HG02610 (cell line): ENCODE measurements around the gene NUPR1.
"Not testable (repeated sequence)": the region's sequence is repeated elsewhere in the genome, so short reads cannot be mapped to it uniquely, and the experiment has no call there.

Experiments
- ATAC-seq: cut with Tn5 transposase; IDR thresholded peaks from one replicate; pipeline ENCODE4 v1.9.1; 2021; ENCODE audit warnings: mild to moderate bottlenecking, moderate library complexity; ENCODE audit not compliant: unreplicated experiment

Gene NUPR1

DNA sequence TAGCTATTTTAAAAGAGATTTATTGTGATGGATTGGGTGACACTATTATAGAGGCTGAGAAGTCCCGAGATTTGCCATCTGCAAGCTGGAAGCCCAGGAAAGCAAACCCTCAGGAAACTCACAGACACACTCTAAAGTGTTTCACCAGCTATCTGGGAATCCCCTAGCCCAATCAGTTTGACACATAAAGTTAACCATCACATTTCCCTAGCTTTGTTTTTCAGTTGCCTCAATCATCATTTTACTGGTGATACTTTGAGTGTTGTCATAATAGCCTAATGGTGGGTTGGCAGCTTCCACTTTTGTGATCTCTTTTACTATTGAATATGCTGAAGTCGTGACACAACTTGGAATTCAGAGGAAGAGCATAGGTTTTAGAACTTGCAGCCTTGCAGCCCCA lies 16.8 kb upstream of the NUPR1 start:
- peak; percentile 31 for ATAC-seq

DNA sequence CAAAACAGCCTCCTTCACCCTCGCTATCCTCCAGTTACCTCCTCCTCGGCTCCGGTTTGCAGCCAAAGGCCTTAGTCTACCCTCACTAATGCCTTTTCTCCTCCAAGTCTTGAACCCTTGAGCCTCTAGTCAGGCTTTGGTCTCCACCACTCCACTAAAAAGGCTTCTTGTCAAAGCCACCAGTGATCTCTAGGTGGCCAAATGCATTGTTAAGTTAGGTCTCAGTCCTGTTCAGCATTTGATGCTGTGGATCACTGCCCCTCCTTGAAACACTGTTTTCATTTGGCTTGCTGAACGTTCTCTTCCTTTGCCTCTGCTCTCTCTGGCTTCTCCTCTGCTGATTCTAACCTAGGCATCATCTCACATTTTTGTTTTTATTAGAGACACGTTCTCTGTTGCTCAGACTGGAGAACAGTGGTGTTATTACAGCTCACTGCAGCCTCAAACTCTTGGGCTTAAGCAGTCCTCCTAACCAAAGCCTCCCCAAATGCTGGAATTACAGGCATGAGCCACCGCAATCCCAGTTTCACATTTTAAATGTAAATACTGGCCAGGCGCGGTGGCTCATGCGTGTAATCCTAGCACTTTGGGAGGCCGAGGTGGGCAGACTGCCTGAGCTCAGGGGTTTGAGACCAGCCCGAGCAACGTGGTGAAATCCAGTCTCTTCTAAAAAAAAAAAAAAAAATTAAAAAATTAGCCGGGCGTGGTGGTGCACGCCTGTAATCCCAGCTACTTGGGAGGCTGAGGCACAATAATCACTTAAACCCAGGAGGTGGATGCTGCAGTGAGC lies 16.1 kb upstream of the NUPR1 start:
- no peak for ATAC-seq

DNA sequence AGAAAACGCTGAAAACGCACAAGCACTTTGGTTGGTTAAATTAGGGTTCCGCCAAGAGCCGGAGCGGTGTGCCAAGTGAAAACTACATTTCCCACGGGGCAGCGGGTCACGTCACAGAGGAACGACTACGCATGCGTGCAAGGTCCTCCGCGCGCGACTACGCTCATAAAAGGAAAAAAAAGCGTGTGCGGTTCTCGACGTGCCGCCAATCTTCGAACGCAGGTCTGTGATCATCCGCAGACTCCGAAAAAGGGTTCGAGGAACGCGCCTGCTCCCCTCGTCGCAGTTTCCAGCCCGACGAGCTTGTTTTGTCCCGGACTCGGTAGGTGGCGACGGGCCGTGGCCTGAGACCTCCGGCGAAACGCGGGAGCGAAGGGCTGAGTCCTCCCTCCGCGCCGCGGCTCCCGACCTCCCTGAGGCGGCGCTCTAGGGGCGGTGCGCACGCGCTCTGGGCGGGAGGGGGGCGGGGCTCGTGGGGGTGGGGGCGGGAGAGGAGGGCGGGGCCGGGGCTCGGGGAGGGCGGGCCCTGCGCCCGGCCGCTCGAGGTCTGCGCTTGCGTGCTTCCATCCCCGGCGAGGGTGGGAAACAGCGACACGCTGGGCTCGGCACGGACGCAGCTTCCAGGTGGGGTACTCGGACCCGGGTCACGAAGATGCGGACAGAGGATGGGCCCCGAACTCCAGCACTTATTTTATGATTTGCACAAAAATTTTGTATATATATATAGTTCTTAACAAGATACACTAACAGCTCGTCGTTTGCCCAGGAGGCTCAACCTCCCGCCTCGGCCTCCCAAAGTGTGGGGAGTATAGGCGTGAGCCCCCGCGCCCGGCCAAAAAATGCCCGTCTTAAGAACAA lies 15.2 kb upstream of the NUPR1 start, which contains the start of gene SGF29:
SGF29 (plus strand) TSS at position 145 of the 858 bp plus-strand sequence. CDS start 27,150 bp downstream, outside the sequence.
- peak; percentile 68 for ATAC-seq

DNA sequence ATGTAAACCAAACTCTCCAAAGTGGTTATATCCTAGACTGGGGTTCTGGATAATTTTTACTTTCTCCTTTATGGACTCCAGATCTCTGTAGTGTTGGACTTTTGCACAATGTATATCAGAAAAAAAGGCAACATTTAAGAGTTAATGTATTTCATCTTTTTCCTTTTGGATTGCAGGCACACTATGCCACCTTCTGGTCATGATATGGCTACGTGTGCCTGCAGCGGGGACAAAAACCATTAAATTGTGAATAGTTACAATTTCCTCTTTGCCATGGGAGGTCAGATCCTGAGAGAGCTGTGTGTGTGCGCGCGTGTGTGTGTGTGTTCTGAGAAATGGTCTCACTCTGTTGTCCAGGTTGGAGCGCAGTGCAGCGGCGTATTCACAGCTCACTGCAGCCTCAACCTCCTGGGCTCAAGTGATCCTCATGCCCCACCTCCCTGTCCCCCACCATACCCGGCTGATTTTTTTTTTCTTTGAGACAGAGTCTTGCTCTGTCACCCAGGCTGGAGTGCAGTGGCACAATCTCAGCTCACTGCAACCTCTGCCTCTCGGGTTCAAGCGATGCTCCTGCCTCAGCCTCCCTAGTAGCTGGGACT lies 10.6 kb upstream of the NUPR1 start:
- no peak for ATAC-seq

DNA sequence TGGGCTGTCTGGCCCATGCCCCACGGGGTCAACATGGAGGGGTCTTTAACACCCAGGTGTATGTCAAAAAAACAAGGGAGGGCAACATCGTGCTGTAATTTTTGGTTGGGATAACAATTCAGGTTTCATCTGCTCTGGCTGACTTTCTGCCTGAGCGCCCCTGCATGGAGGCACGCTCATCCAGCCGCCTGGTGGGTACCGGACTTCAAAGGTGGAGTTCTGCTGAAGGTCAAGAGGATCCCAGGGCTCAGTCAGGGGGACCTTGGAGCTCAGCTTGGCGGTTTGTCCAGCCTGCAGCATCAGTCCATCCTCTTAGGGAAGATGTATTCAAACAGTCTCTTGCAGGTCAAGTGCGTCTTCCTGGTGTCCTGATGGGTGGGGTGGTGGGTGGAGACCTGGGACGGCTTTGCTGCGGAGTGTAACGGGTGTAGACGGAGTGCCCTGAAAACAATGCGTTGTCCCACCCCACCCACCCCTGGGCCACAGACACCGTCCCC lies 9.6 kb upstream of the NUPR1 start:
- ATAC-seq = no peak

DNA sequence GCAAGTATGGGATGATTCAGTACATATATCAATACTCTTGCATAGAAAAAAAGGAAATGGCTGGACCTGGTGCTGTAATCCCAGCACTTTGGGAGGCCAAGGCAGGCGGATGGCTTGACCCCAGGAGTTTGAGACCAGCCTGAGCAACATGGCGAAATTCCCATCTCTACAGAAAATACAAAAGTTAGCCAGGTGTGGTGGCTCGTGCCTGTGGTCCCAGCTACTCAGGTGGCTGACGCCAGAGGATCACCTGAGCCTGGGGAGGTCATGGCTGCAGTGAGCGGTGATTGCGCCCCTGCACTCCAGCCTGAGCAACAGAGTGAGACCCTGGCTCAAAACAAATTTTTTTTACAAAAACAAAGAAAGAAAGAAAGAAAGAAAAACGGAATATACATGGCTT lies 7.9 kb upstream of the NUPR1 start:
- ATAC-seq = no peak

DNA sequence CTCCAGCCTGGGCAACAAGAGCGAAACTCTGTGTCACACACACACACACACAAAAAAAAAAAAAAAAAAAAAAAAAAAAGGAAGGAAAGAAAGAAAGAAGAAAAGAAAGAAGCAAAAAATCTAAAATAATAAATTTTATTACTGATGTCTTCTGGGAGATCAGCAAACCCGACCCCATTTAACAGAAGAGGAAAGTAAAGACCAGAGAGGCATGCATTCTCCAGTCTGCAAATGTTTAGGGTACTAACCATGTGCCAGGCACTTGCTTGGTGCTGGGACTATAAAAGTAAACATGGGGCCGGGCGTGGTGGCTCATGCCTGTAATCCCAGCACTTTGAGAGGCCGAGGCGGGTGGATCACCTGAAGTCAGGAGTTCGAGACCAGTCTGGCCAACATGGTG lies 7.2 kb upstream of the NUPR1 start:
- ATAC-seq = not testable (repeated sequence)

DNA sequence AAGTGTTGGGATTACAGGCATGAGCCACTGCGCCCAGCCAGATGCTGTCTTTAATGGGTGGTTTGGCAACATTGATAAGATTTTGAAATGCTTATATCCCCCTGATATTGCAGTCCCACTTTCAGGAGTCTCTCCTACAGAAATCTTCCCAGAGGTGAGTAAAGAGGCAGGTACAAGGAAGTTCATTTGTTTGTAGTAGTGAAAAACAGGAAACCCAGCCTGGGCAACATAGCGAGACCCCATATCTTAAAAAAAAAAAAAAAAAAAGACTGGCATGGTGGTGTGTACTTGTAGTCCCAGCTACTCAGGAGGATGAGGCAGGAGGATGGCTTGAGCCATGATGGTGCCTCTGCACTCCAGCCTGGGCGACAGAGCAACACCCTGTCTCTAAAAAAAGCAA lies 6.2 kb upstream of the NUPR1 start:
- ATAC-seq = no peak

DNA sequence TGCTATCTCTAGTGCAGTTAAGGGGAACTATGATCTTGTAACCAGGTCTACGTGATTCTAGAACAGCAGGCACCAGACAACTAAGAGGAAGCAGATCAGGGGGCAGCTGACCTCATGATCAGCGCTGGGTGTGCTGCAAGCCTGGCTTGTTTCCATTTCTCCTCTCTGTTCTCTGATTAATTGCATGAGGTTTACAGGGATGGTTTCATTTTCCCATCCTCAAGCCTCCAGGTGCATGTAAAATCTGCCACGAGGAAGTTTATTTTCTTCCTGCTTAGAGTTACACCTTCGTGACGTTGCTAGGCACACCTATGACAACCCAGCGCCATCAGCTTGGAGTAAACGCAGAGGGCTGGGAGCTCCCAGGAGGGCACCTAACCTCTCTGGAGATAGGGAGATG lies 4.3 kb upstream of the NUPR1 start:
- no peak for ATAC-seq

DNA sequence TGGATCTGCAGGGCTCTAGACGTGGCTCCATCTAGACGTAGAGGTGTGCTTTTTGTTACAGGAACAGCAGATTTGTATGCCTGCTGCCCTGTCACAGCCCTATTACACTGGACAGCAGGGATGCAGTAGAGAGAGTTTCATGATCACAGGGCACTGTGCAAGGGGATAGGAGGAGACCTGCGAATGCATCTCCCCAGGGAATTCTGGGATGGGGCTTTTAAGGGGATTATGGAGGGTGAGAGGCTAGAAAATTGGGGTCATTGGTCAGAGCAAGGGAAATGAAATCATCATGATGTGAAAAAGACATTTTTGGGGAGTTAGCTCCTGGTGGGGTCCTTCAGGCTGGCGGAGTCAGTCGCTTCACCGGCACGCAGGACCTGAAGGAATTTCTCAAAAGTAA lies 3.9 kb upstream of the NUPR1 start:
- no peak for ATAC-seq

DNA sequence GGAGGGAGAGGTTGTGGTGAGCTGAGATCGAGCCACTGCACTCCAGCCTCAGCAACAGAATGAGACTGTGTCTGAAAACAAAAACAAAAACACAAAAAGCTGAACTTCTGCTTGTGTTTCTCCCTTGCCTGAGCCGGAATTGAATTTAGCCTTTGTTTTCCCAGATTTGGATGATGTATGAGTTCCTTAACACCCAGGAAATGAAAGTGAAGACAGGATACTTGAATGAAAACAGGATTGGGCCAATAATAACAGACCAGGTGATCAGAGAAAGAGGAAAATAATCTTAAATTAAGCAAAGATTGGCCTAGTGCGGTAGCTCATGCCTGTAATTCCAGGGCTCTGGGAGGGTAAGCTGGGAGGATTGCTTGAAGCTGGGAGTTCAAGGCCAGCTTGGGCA lies 1.6 kb upstream of the NUPR1 start:
- ATAC-seq = no peak

DNA sequence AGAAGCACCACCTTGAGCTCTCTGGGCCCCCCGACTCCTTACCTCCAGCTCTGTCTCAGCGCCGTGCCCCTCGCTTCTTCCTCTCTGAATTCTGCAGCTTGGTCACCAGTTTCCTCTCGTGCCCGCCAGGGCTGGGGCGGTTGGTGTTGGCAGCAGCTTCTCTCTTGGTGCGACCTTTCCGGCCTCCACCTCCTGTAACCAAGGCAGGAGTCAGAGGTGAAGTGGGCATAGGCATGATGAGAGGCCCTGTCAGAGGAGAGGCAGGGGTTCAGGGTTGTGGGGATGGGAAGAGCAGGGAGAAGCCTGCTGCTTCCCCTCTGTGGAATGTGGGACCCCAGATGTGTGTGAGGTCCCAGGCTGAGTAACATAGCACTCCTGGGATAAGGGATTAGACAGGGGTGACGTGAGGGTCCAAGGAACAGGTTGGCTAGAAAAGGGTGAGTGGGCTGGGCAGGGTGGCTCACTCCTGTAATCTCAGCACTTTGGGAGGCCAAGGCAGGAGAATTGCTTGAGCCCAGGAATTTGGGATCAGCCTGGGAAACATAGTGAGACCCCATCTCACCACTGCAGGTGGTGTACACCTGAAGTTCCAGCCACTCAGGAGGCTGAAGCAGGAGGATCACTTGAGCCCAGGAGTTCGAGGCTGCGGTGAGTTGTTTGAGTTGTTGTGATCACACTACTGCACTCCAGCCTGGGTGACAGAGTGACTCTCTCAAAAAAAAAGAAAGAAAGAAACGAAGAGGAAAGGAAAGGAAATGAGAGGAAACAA lies 626 bp downstream of the NUPR1 start:
- no peak for ATAC-seq

DNA sequence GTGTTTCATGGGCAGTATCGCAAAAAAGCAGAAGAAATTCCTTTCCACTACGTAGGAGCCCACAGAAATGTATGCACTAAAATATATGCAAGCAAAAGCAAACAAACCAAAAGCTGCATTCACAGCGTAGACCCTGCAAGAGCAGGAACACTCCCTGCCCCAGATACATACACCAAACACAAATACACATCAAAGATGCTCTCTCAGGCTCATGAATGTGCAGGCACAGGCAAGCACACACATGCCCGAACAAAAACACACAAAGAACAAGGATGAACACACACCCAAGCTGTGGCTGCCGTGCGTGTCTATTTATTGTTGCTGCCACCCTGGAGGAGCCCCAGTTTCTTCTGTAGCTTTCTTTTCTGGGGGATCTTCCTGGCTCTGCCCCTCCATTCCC lies 1.7 kb downstream of the NUPR1 start:
- ATAC-seq = no peak

DNA sequence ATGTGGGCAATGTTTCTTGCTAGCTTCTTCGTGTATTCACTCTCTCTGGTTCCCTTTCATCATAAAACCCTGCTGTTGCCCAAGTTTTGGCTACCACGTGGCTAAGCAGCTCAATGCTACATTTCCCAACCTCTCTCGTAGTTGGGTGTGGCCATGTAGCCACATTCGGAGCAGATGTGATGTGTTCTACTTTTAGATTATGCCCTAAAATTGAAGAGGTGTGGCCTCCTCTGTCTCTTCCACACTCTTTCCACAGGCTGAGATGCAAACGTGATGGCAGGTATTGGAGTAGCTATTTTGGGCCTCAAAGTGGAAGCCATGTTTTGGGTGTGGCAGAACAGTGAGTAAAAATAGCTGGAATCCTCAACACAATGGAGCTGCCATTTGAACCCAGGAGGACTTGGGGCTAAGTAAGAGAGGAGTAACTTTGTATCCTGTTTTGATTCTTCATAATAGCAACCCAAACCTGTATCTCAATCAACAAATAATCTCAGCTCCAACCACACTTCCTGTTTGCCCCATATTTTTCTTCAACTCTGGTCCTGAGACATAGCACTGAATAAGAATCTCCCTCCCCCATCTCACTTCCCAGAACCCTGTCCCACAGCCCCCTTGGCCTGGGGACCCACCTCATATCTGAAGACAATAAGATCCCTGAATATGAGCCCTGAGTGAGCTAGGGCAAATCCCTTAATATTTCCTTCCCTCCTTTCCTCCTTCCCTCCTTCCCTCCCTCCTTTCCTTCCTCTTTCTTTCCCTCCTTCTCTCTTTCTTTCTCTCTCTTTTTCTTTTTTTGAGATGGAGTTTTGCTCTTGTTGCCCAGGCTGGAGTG lies 4.0 kb downstream of the NUPR1 start:
- no peak for ATAC-seq

DNA sequence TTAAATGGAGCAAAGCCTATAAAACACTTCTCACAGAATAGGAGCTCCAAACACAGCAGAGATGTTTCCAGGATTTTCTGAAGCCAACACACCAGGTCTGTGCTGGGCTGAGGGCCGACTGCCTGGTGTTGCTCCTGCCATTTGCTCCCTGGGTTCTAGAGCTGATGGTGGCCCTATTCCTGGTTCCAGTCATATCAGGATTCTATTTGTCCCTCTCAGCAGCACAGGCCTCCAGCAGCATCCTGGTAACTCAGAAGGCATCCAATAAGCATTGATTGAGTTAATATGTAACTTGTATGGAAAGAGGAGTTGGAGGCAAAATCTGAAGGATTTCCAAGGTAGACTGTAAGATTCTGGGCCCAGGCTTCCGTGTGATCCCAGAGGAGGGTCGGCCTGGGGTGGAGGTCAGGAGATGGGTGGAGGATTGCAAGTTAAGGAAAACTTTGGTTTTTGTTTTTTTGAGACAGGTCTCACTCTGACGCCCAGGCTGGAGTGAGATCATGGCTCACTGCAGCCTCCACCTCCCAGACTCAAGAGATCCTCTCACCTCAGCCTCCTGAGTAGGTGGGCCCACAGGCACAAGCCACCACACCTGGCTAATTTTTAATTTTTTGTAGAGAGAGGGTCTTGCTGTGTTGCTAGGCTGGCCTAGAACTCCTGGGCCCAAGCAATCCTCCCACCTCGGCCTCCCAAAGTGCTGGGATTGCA lies 5.7 kb downstream of the NUPR1 start:
- no peak for ATAC-seq

DNA sequence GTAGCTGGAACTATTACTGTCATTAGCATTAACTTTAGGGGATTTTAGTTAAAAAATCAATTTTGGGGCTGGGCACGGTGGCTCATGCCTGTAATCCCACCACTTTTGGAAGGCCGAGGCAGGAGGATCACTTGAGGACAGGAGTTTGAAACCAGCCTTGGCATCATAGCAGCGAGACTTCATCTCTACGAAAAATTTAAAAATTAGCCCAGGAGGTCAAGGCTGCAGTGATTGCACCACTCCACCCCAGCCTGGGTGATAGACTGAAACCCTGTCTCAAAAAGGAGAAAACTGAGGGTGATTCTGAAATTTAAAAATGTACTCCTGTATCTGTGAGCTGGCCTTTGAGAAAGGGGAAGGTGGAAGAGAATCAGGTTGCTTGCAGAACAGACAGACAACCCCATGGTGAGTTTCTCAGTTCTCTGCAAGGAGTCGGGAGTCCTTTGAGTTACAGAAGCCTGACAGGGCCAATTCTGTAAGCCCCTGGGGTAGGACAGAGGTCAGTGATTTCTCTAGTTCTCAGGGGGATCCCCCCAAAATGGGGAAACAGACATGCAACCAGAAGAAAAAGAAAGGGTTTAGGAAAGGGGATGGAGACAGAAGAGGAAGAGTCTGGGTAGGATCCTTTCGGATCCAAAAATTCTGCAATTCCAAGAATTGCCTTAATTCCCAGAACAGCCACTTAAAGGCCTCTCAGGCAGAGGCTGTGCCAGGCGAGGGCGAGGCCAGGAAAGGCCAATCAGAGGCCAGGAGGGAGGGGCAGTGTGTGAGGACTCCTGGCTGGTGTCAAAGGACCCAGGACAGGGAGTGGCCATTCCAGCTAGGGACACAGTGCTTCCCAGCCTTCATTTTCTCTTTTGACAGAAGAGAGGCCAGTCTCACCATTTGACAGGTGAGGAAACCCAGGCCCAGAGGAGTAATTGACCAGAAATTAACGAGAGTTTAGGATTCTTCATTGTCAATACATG lies 6.7 kb downstream of the NUPR1 start:
- no peak for ATAC-seq

DNA sequence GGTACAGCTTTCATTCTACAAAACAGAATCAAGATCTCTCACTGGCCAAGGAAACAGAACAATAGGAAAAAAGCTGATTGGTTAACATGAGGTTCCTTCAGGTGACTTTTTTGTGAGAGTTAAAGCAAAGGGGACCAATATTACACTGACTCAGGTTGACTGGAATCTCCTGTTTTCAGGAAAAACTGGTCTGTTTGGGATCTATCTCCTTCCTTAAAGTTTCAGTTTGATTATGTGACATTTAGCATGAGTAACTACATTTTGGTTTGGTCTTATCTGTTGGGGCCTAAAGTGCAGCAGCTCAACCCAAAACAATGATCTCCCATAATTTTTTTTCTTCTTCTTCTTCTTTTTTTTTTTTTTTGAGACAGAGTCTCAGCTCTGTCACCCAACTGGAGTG lies 9.7 kb downstream of the NUPR1 start:
- no peak for ATAC-seq

DNA sequence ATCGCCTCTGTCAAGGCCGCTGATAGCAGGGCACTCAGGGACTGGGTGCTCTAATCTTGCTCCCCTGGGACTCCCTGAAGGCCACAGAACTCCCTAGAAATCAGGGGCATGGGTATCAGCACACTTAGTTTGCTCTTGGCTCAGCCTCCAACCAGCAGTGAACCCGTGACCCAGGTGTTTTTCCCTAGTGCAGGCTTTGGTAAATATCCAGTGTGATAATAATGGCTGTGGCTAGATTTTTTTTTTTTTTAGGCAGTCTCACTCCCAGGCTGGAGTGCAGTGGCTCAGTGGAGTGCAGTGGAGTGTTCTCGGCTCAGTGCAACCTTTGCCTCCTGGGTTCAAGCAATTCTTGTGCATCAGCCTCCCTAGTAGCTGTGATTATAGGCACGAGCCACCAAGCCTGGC lies 10.3 kb downstream of the NUPR1 start:
- ATAC-seq = no peak
